OCI-LY1 (cell line): ENCODE results near the gene CACNA2D3.

Experiments used
- CTCF ChIP-seq: fragments of 200-600 bp; sonication (generic), shearing (Covaris generic); IDR thresholded peaks from 2 replicates; pipeline ENCODE4 v1.5.1; 2017; ENCODE audit warnings: mild to moderate bottlenecking, antibody characterized with exemption, low read length, moderate library complexity, mixed read lengths
- EZH2 ChIP-seq: fragments of 200-600 bp; sonication (generic), shearing (Covaris generic); IDR thresholded peaks from 2 replicates; pipeline ENCODE4 v1.8.0; 2017; ENCODE audit warnings: borderline replicate concordance, mixed run types, mild to moderate bottlenecking, antibody characterized with exemption, low read length, moderate library complexity, mixed read lengths

- TF ChIP-seq CTCF: no peak
- TF ChIP-seq EZH2: no peak
Observed at GRCh38 chr3:54706738-54707137, 584.4 kb downstream of the CACNA2D3 start.
